Thyroid gland (tissue), 4 donors: Measurements from ENCODE around the gene TVP23B.
"Not testable (repeated sequence)": the region's sequence is repeated elsewhere in the genome, so short reads cannot be mapped to it uniquely, and the experiment has no call there.

Experiments used
- POLR2A ChIP-seq, 2 donors: fragments of 450-650 bp; IDR thresholded peaks; one replicate each; pipeline ENCODE4 v1.6.1; 2017; ENCODE audit warnings: antibody characterized with exemption in 2 of 2, mild to moderate bottlenecking in 2 of 2, moderate library complexity in 1 of 2
- TF ChIP-seq, protein P1 (sequence below), 6 experiments: fragments of 200-600 bp in 3 of 6; fragments of 450-650 bp in 3 of 6; sonication (generic) in 3 of 6; IDR thresholded peaks; one replicate each; pipeline ENCODE4 v1.5.1; 2016 to 2019; ENCODE audit warnings: antibody characterized with exemption in 6 of 6, mild to moderate bottlenecking in 2 of 6, inconsistent platforms in 1 of 6, moderate library complexity in 1 of 6

DNA sequence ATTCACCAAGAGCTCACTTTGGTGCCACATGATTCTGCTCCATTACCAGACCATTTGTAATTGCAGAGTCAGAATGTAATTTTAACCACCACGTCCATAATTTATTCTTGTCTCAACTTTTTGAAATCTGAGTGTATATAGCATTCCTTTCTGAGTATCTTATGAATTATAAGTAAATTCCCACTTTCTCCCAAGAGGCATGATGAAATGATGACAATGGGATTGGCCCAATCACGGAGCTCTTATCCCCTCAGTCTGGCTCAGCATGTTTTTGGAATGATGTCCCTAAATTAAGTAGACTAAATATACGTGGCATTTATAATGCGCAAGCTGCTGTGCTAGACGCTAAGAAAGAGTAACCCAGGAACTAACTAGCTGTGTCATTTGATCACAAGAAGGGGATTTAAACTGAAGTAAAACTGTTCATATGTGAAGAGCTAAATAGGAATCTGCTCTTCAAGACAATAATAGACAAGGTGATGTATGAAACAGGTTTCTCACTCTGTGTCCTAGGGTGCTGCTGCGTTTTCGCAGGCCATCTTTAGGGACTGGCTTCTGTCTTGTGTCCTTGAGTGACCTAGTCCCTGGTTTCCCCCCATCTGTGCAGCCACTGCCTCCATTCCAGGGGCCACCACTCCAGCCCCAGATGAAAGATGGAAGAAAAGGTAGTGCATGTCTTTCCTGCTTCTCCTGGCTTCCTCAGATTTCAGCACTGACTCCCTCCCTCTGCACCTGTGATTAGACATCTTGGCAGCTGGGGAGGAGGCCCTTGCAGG lies 41.2 kb upstream of the TVP23B start:
- TF ChIP-seq, protein P1, sequence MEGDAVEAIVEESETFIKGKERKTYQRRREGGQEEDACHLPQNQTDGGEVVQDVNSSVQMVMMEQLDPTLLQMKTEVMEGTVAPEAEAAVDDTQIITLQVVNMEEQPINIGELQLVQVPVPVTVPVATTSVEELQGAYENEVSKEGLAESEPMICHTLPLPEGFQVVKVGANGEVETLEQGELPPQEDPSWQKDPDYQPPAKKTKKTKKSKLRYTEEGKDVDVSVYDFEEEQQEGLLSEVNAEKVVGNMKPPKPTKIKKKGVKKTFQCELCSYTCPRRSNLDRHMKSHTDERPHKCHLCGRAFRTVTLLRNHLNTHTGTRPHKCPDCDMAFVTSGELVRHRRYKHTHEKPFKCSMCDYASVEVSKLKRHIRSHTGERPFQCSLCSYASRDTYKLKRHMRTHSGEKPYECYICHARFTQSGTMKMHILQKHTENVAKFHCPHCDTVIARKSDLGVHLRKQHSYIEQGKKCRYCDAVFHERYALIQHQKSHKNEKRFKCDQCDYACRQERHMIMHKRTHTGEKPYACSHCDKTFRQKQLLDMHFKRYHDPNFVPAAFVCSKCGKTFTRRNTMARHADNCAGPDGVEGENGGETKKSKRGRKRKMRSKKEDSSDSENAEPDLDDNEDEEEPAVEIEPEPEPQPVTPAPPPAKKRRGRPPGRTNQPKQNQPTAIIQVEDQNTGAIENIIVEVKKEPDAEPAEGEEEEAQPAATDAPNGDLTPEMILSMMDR (IDR thresholded peaks at IDR 0.05), result not testable (repeated sequence)
- TF ChIP-seq POLR2A (IDR thresholded peaks at IDR 0.05), result not testable (repeated sequence)
